Mesodermal cell (in vitro differentiated cells): ENCODE results near the gene RNF31. TPM values are rescaled to one million over a fixed set of nuclear protein-coding genes. Genes with fewer than 3 reads are reported as not detected.
"Not testable (repeated sequence)": the region's sequence is repeated elsewhere in the genome, so short reads cannot be mapped to it uniquely, and the experiment has no call there.

Experiments
- H3K27ac ChIP-seq: 2 replicates; pipeline ENCODE4 v1.7.0; 2013; ENCODE audit warnings: mild to moderate bottlenecking, low read depth, low read length, moderate library complexity; ENCODE audit not compliant: severe bottlenecking
- H3K36me3 ChIP-seq: 2 replicates; pipeline ENCODE4 v1.7.1; 2013; ENCODE audit warnings: mild to moderate bottlenecking, low read length, moderate library complexity; ENCODE audit not compliant: control insufficient read depth, insufficient read depth
- H3K4me1 ChIP-seq: one replicate; pipeline ENCODE4 v1.7.1; 2013; ENCODE audit warnings: mild to moderate bottlenecking, low read length; ENCODE audit not compliant: insufficient read depth, control insufficient read depth, poor library complexity, severe bottlenecking
- H3K4me3 ChIP-seq: 2 replicates; pipeline ENCODE4 v1.7.0; 2013; ENCODE audit warnings: low read length, control low read depth, mild to moderate bottlenecking; ENCODE audit not compliant: insufficient read depth, poor library complexity, severe bottlenecking; ENCODE audit errors: extremely low read depth
- H3K9me3 ChIP-seq: 2 replicates; pipeline ENCODE4 v1.7.1; 2013; ENCODE audit warnings: mild to moderate bottlenecking, low read length, moderate library complexity; ENCODE audit not compliant: control insufficient read depth
- WGBS, 2 experiments: methylation state at CpG; one replicate each; pipeline ENCODE4 v1.1.5; 2013; ENCODE audit warnings: missing lambda C conversion rate in 2 of 2; ENCODE audit not compliant: insufficient coverage in 2 of 2; 5-methylcytosine and 5-hydroxymethylcytosine counted together
- polyA plus RNA-seq, 2 experiments: library from polyadenylated mRNA; stranded (reverse); fragments of 50-300 nt; gene quantifications; one replicate each; pipeline ENCODE4 v1.2.3, GENCODE V29; 2013

RNF31 gene
- polyA plus RNA-seq (2013, experiment 1 of 2) = 52.2 TPM
- 37.1 TPM for polyA plus RNA-seq (2013, experiment 2 of 2)

DNA sequence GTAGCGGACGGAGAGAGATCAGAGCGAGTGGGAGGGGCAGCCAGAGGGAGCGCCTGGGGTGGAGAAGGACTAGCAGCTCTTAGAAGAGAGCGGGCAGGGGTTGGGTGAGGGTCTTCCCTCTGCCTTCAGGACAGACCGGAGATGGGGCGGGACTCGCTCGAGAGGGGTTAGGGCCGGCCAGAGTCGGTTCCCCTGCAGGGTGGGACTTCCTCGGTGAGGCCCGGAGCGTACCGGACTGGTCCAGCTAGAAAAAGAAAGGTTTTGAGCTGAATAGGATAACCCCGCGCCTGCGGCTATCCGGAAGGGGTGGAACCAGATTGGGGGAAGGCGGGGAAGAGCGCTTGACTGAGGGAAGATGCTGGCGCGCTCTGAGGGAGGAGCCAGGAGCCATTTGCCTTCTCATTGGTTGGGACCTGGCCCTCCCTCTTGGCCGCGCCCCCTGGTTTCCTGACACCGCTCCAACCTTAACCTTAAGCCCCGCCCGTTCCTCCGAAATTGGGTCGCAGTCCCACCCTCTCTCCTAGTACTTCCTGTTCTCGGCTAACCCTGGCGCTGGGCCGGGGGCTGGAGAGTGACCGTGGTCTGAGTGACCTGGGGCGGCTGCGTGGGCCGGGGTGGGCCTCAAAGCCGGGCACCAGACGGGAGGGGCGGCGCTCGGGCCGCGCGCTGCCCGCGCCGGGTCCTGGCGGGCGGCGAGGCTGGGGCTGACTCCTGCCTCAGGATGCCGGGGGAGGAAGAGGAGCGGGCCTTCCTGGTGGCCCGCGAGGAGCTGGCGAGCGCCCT lies at the start of gene RNF31:
RNF31 (plus strand) TSS at position 521 of the 783 bp plus-strand sequence; CDS start at position 722, 201 bp downstream.
- Histone ChIP-seq H3K36me3 (peaks cover 55% of the 10 kb centered on the region), H3K4me1 (peaks cover 9% of the 10 kb centered on the region), H3K4me3 (peak within 1 kb of the TSS; percentile 95), H3K9me3 (no peaks in the 10 kb centered on the region), H3K27ac (peak within 1 kb of the TSS; percentile 75)
- 0% methylated on average over 49 to 50 of the region's 57 CpGs for WGBS, 2 experiments

DNA sequence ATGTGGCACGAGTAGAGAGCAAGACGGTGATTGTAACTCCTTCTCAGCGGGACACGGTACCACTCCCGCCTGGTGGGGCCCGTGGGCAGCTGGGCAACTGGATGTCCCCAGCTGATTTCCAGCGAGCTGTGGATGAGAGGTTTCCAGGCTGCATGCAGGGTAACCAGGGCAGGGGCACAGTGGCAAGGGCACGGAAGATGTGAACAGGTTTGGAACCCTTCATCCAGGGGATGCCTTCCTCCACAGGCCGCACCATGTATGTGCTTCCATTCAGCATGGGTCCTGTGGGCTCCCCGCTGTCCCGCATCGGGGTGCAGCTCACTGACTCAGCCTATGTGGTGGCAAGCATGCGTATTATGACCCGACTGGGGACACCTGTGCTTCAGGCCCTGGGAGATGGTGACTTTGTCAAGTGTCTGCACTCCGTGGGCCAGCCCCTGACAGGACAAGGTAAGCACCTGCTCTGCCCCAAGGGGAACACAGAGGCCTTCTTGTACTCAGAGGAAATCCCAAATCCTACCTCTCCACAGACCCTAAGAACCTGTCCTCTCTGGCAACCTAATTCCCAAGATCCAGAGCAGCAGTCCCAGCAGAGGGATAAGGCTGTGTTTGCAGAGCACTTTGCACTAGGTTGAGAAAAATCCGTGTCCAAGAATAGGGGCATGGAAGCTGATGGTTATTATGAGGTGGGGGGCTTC lies 48.9 kb upstream of the RNF31 start:
- Histone ChIP-seq H3K9me3 (no peaks in the 10 kb centered on the region), H3K4me3 (no peak overlapping the region), H3K4me1 (no peaks in the 10 kb centered on the region), H3K36me3 (peaks cover 61% of the 10 kb centered on the region), H3K27ac (no peak overlapping the region)
- WGBS, 2 experiments = 90 to 93% methylated on average over 14 to 16 of the region's 16 CpGs

DNA sequence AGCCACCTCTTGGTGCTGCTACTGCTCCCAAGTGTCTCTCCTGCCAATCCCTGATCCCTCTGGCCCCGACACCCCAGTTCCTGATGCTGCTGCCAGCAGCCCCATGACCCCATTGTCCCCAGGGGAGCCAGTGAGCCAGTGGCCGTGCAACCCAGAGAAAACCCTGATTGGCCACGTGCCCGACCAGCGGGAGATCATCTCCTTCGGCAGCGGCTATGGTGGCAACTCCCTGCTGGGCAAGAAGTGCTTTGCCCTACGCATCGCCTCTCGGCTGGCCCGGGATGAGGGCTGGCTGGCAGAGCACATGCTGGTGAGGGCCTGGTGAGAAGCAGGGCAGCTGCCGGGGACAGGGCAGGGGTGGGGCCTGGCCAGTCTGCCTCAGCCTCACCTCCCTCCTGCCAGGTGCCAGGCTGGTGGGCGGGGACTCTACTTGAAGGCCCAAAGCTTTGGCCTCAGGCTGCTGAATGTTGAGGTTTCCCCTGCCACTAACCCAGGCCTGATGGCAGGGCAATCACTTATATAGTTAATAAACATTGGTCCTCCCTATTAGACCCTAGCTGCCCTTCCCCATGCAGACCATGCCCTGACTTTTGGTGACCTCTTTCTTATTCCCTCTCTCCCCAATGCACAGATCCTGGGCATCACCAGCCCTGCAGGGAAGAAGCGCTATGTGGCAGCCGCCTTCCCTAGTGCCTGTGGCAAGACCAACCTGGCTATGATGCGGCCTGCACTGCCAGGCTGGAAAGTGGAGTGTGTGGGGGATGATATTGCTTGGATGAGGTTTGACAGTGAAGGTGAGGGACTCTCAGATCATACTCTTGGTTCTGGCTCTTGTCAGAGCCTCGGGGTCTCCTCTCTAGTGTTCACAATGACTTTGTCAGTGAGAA lies 48.1 kb upstream of the RNF31 start:
- peaks cover 69% of the 10 kb centered on the region for H3K36me3 ChIP-seq
- no peaks in the 10 kb centered on the region for H3K4me1 ChIP-seq
- no peak overlapping the region for H3K27ac ChIP-seq
- 97 to 98% methylated on average over 14 to 16 of the region's 17 CpGs for WGBS, 2 experiments
- no peaks in the 10 kb centered on the region for H3K9me3 ChIP-seq
- no peak overlapping the region for H3K4me3 ChIP-seq

DNA sequence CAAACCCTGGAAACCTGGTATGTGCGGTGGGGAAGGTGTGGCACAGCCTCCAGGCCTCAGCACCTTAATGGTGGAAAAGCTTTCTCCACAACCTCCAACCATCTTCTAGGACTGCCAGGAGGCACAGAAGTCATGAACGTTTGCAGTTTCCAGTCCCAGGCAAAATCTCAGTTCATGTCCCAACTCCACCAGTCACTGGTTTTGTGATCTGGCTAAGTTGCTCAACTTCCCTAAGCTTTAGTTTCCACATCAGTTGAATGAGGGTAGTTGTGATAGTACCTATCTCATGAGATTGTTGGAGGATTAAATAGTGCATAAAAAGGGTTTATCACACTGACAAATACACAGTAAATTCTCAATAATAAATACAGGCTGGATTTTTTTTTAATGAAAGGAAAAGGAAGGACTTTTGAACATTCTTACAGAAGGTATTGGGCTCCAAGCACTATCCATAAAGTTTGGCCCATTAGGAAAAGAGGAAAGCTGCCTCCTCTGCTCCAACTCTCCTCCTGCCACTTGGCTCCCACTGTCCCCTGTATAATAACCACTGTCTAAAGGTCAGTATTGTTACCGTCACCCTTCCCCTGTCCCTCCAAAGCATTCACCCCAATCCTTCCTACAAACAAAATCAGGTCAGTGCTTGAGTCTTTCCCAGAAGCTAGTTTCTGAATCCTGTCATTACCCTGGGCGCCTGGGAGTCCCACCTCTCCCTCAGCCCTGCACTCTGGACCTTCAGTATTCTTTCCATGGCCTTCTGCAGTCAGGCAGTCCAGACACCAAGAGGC lies 46.9 kb upstream of the RNF31 start:
- peaks cover 76% of the 10 kb centered on the region for H3K36me3 ChIP-seq
- H3K4me1 ChIP-seq = no peaks in the 10 kb centered on the region
- 94% methylated on average over 2 to 3 of the region's 4 CpGs for WGBS, 2 experiments
- no peak overlapping the region for H3K4me3 ChIP-seq
- H3K9me3 ChIP-seq = no peaks in the 10 kb centered on the region
- no peak overlapping the region for H3K27ac ChIP-seq

DNA sequence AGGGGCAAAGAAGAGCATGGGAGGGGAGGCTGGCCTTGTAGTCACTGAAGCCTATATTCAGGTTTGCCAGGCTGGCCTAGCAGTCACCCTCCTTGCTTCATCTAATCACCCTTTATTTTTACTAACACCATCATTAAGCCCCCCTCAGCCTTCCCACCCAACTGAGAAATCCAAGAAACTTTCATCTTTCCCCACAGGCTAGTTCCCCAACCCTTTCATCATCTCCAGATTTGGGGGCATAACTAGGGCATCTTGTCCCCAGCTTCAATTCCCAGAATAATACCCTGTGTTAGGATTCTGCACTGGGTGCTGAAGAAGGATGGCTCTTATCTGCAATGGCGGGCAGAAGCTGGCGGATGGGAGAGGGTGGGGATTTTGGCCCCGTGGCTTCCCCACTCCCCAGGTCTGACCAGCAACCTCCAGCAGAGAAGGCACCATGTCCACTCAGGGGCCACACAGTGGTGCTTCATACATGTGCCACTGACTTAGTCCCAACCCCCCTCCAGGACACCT lies 46.3 kb upstream of the RNF31 start:
- Histone ChIP-seq H3K4me3 (no peak overlapping the region), H3K27ac (no peak overlapping the region), H3K4me1 (no peaks in the 10 kb centered on the region), H3K36me3 (peaks cover 76% of the 10 kb centered on the region), H3K9me3 (no peaks in the 10 kb centered on the region)
- 100% methylated on average over 3 of the region's 3 CpGs; no CpG with 5 or more reads in 1 of the 2 experiments for WGBS, 2 experiments

DNA sequence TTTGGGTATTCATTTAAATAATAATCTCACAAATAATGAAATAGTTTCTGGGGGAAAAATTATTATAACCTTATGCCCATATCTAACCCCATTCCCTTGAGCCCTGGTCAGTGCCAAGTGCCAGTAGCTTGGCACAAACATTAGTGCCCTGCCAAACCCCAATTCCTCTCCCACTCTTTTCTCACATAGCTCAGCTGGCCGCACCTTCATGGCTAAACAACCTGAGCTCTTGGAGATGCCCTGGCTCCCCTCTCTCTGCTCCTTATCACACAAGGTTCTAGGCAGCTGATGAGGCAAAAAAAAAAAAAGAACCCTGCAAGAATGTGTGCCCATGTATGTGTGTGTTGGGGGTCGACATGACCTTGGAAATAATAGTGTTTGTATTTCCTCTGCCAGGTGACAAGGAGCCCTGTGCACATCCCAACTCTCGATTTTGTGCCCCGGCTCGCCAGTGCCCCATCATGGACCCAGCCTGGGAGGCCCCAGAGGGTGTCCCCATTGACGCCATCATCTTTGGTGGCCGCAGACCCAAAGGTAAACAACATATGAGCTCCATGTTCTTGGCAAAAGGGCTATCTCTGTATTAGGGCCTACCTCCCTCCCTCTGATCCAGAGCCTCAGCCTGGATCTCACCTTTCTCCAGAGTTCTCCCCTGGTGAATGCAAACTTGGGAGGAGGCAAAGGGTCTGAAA lies 44.8 kb upstream of the RNF31 start:
- 92 to 100% methylated on average over 5 to 6 of the region's 7 CpGs for WGBS, 2 experiments
- no peaks in the 10 kb centered on the region for H3K4me1 ChIP-seq
- no peaks in the 10 kb centered on the region for H3K9me3 ChIP-seq
- no peak overlapping the region for H3K4me3 ChIP-seq
- H3K27ac ChIP-seq = no peak overlapping the region
- peaks cover 70% of the 10 kb centered on the region for H3K36me3 ChIP-seq

DNA sequence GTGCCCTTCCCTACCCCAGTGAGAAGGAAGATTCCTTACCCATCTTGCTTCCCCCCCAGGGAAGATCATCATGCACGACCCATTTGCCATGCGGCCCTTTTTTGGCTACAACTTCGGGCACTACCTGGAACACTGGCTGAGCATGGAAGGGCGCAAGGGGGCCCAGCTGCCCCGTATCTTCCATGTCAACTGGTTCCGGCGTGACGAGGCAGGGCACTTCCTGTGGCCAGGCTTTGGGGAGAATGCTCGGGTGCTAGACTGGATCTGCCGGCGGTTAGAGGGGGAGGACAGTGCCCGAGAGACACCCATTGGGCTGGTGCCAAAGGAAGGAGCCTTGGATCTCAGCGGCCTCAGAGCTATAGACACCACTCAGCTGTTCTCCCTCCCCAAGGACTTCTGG lies 43.8 kb upstream of the RNF31 start:
- no peaks in the 10 kb centered on the region for H3K9me3 ChIP-seq
- peaks cover 61% of the 10 kb centered on the region for H3K36me3 ChIP-seq
- 94% methylated on average over 11 to 13 of the region's 13 CpGs for WGBS, 2 experiments
- no peak overlapping the region for H3K4me3 ChIP-seq
- H3K27ac ChIP-seq = no peak overlapping the region
- H3K4me1 ChIP-seq = no peaks in the 10 kb centered on the region

DNA sequence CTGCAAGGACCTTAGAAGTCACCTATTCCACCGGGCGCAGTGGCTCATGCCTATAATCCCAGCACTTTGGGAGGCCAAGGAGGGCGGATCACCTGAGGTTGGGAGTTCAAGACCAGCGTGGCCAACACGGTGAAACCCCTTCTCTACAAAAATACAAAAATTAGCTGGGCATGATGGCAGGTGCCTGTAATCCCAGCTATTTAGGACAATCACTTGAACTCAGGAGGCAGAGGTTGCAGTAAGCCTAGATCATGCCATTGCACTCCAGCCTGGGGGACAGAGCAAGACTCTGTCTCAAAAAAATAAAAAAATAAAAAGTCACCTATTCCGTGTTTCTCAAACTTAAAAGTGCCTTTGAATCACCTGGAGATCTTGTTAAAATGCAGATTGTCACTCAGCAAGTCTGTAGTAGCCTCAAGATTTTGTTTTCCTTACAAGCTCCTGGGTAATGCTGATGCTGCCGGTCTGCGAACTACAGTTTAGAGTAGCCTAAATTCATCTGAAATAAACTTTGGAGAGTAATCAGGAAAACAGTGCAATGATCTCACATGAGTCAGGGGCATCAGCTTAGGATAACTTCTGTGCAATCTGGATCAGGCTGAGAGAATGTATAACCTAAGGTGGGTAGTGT lies 41.6 kb upstream of the RNF31 start:
- H3K27ac ChIP-seq = not testable (repeated sequence)
- 92 to 95% methylated on average over 8 of the region's 8 CpGs for WGBS, 2 experiments

DNA sequence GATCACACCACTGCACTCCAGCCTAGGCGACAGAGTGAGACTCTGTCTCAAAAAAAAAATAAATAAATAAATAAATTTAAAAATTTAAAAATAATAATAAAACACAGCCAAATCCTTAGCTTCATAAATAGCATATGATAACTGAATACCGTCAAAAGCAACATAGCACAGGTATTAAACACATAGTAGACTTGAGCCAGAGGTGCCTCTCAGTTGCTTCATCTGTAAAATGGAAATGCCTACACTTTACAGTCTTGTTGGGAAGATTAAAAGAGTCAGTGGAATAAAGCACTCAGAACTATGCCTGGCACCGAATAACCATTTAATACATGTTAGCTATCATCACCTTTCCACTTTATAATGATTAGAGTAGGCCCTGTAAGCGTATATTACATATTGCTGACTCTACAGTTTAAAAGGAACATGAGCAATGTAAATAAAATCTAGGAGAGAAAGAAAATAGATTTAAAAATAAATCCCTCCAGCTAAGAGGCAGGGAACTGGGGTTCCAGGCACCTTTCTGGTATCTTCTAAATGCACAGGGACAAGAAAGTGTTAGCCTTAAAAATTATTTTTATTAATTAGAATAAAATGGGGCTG lies 40.5 kb upstream of the RNF31 start:
- H3K4me1 ChIP-seq = no peaks in the 10 kb centered on the region
- H3K36me3 ChIP-seq = peaks cover 30% of the 10 kb centered on the region
- no peak overlapping the region for H3K4me3 ChIP-seq
- no CpG with 5 or more reads among the region's 4 CpGs for WGBS, 2 experiments
- no peak overlapping the region for H3K27ac ChIP-seq
- H3K9me3 ChIP-seq = no peaks in the 10 kb centered on the region

More for the DNA sequence above, 41.6 kb upstream of the RNF31 start:
- H3K4me3 ChIP-seq, H3K9me3 ChIP-seq, H3K4me1 ChIP-seq: not testable (repeated sequence)
- peaks cover 39% of the 10 kb centered on the region for H3K36me3 ChIP-seq
